HepG2 (cell line): Measurements from ENCODE around the gene CSTPP1. TPM values are rescaled to one million over a fixed set of nuclear protein-coding genes. Genes with fewer than 3 reads are reported as not detected.

Experiments
- CENPT ChIP-seq: sonication (generic); formaldehyde crosslinking; IDR thresholded peaks from 2 replicates; pipeline ENCODE4 v1.8.0; 2022; ENCODE audit warnings: low read depth, mild to moderate bottlenecking, moderate library complexity, missing genetic modification reagents
- ELF1 ChIP-seq: sonication (generic); formaldehyde crosslinking; IDR thresholded peaks from 2 replicates; pipeline ENCODE4 v1.4.0; 2020; ENCODE audit warnings: missing genetic modification reagents
- FOSL1 ChIP-seq: sonication (generic); formaldehyde crosslinking; IDR thresholded peaks from 2 replicates; pipeline ENCODE4 v1.9.0; 2021; ENCODE audit warnings: missing genetic modification reagents, borderline replicate concordance
- FOXP1 ChIP-seq, 2 experiments: fragments of 450-650 bp in 1 of 2; IDR thresholded peaks; 2 replicates each; pipeline ENCODE4 v1.6.1; 2017 to 2018; ENCODE audit warnings: antibody characterized with exemption in 1 of 2
- LCORL ChIP-seq, 2 experiments: fragments of 450-650 bp in 1 of 2; sonication (generic) in 1 of 2; formaldehyde crosslinking in 1 of 2; IDR thresholded peaks; 2 replicates each; pipeline versions ENCODE4 v1.5.0 to v1.6.1; 2017 to 2020; ENCODE audit warnings: antibody characterized with exemption in 1 of 2, missing genetic modification reagents in 1 of 2
- ZNF430 ChIP-seq: sonication (generic); formaldehyde crosslinking; IDR thresholded peaks from 2 replicates; pipeline ENCODE4 v1.9.0; 2021; ENCODE audit warnings: mild to moderate bottlenecking, missing genetic modification reagents
- ZNF549 ChIP-seq: sonication (generic); formaldehyde crosslinking; IDR thresholded peaks from 2 replicates; pipeline ENCODE4 v1.5.0; 2020; ENCODE audit warnings: missing genetic modification reagents
- ZNF629 ChIP-seq: sonication (generic); formaldehyde crosslinking; conservative IDR thresholded peaks from 2 replicates; pipeline ENCODE4 v1.5.0; 2020; ENCODE audit warnings: missing genetic modification reagents
- ZSCAN21 ChIP-seq: sonication (generic); formaldehyde crosslinking; IDR thresholded peaks from 2 replicates; pipeline ENCODE4 v1.8.0; 2022; ENCODE audit warnings: mild to moderate bottlenecking, missing genetic modification reagents, moderate library complexity, borderline replicate concordance
- polyA plus RNA-seq, 8 experiments: library from polyadenylated mRNA; depleted of rRNA in 3 of 8; stranded (reverse) in 7 of 8; unstranded in 1 of 8; fragments of >200 nt; fragmentation: Illumina TruSeq in 4 of 8; extraction: Trizol in 4 of 8; gene quantifications; 2 replicates each; pipeline versions ENCODE4 v1.2.1 to v1.2.3, GENCODE V29; 2011 to 2016; ENCODE audit warnings: low read depth in 4 of 8, missing spikeins in 1 of 8, mixed read lengths in 1 of 8; ENCODE audit not compliant: insufficient read depth in 1 of 8
- total RNA-seq, 5 experiments: library from RNA; depleted of rRNA; stranded (reverse); fragments of >200 nt; fragmentation: Illumina TruSeq; extraction: Trizol; gene quantifications; 2 replicates each; pipeline ENCODE4 v1.2.3, GENCODE V29; 2016; ENCODE audit warnings: low read depth in 1 of 5
- TF ChIP-seq, protein P1 (sequence below): sonication (generic); formaldehyde crosslinking; IDR thresholded peaks from 2 replicates; pipeline ENCODE4 v1.8.0; 2022; ENCODE audit warnings: mild to moderate bottlenecking, missing genetic modification reagents; ENCODE audit not compliant: insufficient replicate concordance
- TF ChIP-seq, protein P2 (sequence below): sonication (generic); formaldehyde crosslinking; IDR thresholded peaks from 2 replicates; pipeline ENCODE4 v1.5.0; 2020; ENCODE audit warnings: missing genetic modification reagents
- TF ChIP-seq, protein P3 (sequence below): sonication (generic); formaldehyde crosslinking; conservative IDR thresholded peaks from 2 replicates; pipeline ENCODE4 v1.4.0; 2020; ENCODE audit warnings: mild to moderate bottlenecking, missing genetic modification reagents, moderate library complexity
- TF ChIP-seq, protein P4 (sequence below): IDR thresholded peaks from 2 replicates; pipeline ENCODE4 v1.6.1; 2016
- TF ChIP-seq, protein P5 (sequence below): IDR thresholded peaks from 2 replicates; pipeline ENCODE4 v1.4.0; 2020; ENCODE audit warnings: mild to moderate bottlenecking, missing genetic modification reagents

Gene CSTPP1
- total and polyA plus RNA-seq, 2 of the 13 experiments (the other 11 are each of a cell fraction or from before 2014, with no cell fraction given), result 12.3 to 14.6 TPM

DNA sequence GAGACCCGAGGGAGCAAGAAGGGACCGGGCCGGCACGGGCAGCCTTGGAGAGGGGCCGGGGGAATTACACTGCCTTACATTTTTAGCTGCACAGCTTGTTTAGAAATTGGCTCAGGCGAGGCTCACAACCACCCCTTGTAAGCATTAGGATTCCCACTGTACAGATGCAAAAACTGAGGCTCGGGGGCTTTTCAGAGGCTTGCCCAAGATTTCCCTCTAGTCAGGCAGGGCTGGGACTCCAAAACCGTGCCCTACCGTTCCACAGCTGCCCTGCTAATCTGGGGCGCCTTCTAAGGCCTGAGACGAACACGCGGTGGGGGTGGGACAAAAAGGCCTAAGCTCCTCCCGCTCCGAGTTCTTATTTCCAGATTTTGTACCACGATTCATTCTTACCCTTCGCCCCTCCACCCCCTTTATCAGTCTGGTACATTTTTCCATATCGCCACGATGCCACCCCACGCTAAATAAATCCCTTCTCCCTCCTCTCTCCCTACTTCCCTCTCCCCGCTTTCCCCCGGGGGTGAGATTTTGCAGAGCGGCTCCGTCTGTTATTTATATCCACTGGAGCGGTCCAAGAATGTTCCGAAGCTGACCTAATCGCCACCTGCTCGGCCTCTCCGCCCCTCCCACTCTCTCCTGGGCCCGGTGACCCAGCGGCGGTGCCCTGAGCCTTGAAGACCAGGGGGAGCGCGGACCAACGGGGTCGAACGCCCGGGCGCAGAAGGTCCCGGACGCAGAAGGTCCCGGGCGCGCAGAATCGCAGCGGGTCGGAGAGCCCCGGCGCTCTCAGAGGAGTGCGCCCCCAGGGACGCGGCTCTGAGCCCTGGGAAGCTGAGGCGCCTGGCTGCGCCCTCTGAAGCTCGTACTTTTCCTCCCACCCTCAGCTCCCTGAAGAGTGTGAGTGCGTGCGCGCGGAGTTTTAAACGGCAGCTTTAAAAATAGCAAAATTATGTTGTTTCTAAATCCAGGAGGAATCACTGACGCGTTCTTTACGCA, 250.4 kb downstream of the CSTPP1 start (continued):
- TF ChIP-seq, protein P1, sequence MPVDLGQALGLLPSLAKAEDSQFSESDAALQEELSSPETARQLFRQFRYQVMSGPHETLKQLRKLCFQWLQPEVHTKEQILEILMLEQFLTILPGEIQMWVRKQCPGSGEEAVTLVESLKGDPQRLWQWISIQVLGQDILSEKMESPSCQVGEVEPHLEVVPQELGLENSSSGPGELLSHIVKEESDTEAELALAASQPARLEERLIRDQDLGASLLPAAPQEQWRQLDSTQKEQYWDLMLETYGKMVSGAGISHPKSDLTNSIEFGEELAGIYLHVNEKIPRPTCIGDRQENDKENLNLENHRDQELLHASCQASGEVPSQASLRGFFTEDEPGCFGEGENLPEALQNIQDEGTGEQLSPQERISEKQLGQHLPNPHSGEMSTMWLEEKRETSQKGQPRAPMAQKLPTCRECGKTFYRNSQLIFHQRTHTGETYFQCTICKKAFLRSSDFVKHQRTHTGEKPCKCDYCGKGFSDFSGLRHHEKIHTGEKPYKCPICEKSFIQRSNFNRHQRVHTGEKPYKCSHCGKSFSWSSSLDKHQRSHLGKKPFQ (CRISPR knock-in tag), result no peak
- 0 out of 2 replicates have a peak, but pooled peaks have one; percentile 67 for TF ChIP-seq ZNF430 (CRISPR knock-in tag)
- TF ChIP-seq, protein P2, sequence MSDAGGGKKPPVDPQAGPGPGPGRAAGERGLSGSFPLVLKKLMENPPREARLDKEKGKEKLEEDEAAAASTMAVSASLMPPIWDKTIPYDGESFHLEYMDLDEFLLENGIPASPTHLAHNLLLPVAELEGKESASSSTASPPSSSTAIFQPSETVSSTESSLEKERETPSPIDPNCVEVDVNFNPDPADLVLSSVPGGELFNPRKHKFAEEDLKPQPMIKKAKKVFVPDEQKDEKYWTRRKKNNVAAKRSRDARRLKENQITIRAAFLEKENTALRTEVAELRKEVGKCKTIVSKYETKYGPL, result peak; percentile 32; the same call in 1 of the 2 replicates
- TF ChIP-seq, protein P3, sequence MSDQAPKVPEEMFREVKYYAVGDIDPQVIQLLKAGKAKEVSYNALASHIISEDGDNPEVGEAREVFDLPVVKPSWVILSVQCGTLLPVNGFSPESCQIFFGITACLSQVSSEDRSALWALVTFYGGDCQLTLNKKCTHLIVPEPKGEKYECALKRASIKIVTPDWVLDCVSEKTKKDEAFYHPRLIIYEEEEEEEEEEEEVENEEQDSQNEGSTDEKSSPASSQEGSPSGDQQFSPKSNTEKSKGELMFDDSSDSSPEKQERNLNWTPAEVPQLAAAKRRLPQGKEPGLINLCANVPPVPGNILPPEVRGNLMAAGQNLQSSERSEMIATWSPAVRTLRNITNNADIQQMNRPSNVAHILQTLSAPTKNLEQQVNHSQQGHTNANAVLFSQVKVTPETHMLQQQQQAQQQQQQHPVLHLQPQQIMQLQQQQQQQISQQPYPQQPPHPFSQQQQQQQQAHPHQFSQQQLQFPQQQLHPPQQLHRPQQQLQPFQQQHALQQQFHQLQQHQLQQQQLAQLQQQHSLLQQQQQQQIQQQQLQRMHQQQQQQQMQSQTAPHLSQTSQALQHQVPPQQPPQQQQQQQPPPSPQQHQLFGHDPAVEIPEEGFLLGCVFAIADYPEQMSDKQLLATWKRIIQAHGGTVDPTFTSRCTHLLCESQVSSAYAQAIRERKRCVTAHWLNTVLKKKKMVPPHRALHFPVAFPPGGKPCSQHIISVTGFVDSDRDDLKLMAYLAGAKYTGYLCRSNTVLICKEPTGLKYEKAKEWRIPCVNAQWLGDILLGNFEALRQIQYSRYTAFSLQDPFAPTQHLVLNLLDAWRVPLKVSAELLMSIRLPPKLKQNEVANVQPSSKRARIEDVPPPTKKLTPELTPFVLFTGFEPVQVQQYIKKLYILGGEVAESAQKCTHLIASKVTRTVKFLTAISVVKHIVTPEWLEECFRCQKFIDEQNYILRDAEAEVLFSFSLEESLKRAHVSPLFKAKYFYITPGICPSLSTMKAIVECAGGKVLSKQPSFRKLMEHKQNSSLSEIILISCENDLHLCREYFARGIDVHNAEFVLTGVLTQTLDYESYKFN (CRISPR knock-in tag), result peak; percentile 28; the same call in 1 of the 2 replicates
- no peak for TF ChIP-seq CENPT (CRISPR knock-in tag)
- 0 out of 2 replicates have a peak, but pooled peaks have one; percentile 19 for TF ChIP-seq ZSCAN21 (CRISPR knock-in tag)
- no peak for TF ChIP-seq ZNF549 (CRISPR knock-in tag)
- TF ChIP-seq ELF1 (CRISPR knock-in tag), result no peak
- peak; percentile 96 for TF ChIP-seq ZNF629 (CRISPR knock-in tag)
- TF ChIP-seq LCORL (IDR thresholded peaks at IDR 0.05), result no peak
- peak; percentile 23; the same call in 1 of the 2 replicates for TF ChIP-seq LCORL (CRISPR knock-in tag; IDR thresholded peaks at IDR 0.05)
- TF ChIP-seq FOSL1 (CRISPR knock-in tag), result no peak
- TF ChIP-seq, protein P4, sequence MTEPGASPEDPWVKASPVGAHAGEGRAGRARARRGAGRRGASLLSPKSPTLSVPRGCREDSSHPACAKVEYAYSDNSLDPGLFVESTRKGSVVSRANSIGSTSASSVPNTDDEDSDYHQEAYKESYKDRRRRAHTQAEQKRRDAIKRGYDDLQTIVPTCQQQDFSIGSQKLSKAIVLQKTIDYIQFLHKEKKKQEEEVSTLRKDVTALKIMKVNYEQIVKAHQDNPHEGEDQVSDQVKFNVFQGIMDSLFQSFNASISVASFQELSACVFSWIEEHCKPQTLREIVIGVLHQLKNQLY (CRISPR knock-in tag), result no peak
- TF ChIP-seq FOXP1 (IDR thresholded peaks at IDR 0.05), result no peak
- TF ChIP-seq FOXP1 (CRISPR knock-in tag; IDR thresholded peaks at IDR 0.05), result no peak
- TF ChIP-seq, protein P5, sequence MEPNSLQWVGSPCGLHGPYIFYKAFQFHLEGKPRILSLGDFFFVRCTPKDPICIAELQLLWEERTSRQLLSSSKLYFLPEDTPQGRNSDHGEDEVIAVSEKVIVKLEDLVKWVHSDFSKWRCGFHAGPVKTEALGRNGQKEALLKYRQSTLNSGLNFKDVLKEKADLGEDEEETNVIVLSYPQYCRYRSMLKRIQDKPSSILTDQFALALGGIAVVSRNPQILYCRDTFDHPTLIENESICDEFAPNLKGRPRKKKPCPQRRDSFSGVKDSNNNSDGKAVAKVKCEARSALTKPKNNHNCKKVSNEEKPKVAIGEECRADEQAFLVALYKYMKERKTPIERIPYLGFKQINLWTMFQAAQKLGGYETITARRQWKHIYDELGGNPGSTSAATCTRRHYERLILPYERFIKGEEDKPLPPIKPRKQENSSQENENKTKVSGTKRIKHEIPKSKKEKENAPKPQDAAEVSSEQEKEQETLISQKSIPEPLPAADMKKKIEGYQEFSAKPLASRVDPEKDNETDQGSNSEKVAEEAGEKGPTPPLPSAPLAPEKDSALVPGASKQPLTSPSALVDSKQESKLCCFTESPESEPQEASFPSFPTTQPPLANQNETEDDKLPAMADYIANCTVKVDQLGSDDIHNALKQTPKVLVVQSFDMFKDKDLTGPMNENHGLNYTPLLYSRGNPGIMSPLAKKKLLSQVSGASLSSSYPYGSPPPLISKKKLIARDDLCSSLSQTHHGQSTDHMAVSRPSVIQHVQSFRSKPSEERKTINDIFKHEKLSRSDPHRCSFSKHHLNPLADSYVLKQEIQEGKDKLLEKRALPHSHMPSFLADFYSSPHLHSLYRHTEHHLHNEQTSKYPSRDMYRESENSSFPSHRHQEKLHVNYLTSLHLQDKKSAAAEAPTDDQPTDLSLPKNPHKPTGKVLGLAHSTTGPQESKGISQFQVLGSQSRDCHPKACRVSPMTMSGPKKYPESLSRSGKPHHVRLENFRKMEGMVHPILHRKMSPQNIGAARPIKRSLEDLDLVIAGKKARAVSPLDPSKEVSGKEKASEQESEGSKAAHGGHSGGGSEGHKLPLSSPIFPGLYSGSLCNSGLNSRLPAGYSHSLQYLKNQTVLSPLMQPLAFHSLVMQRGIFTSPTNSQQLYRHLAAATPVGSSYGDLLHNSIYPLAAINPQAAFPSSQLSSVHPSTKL, result peak; percentile 28; the same call in 1 of the 2 replicates
